NCI-H226 (cell line): Measurements from ENCODE around the gene WFIKKN2.

Experiments used
- DNase-seq: peaks from one replicate; pipeline ENCODE4 v3.0.0-alpha.2; 2015

The WFIKKN2 gene

DNA sequence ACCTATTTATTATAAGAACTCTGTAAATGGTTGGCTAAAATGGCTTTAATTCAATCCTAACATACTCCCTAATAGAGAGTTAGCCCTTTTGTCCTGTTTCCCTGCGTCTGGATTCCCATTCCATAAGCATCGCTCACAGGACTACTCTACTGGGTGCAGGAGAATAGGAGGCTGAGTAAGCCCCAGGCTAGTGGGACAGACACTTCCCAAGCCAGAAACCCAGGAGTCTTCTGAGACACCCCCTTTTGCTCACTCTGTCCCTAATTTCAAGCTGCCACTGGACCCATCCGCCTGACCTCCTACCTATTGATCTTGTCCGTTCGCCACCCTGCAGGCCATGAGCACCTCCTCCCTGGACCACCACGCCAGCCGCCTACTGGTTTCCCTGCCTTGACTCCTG, 47.5 kb downstream of the WFIKKN2 start:
- DNase-seq: peak; percentile 85

DNA sequence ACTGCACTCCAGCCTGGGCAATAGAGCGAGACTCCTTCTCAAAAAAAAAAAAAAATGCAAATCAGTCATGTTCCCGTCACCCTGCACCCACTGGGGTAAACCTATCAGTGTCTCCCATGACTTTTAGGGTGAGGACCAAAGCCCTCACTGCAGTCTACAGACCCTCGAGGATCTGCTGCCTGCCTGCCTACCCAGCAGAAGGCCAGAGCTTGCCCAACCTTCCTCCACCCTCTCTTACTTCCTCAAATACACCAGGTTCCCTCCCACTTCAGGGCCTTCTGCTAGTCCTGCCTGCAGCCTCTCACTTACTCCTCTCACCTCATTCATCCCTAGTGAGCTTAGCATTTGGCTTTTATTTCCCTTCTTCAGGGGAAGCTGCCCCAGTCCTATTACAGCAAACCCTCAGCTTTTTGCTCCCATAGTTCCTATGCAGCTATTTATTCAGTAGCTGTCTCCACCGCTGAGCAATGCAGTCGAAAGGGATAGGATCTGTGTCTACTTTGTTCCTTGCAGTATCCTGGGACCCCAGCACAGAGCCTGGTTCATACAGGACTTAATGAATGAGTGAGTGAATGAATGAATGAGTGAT, 48.6 kb downstream of the WFIKKN2 start:
- peak; percentile 74 for DNase-seq

DNA sequence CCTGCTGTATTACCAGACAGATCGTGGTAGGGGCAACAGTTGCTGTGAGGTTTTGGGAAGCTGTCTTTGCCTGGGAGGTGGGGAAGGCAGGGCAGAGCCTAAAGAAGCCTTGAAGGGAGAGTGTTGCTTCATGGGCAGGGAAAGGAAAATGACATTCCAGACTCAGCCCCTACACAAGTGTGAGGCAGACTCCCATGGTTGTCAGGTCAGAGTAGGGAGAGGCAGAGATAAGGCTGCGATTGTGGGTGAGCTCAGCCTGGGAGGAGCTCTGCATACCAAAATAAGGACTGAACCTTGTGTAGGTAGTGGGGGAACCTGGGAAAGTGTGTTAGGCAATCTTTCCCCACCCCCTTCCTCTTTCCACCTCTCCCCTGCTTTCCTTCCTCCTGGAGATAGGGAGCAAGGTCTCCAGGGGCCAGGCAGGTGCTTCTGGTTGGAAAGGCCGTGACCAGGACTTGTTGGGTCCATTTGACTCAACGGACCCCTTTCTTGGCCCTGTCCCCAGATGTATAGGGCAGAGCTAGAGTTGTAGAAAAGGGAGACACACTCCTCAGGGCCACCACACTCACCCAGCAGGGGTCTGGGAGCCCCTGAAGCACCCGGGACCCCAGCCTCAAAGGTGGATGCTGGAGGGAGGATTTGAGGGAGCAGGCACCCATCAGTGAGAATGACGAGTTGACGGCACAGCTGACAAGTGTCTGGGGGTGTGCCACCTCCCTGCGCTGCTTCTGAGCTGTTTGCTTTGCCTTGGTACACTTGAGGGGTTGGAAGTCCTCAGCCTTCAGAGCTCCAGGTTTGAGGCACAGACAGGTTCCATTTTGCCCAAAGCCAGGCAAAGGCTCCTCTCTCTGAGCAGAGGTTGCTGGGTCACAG, 49.3 kb downstream of the WFIKKN2 start:
- DNase-seq: peak; percentile 98

- no peak for DNase-seq
These were observed 52.4 kb downstream of the WFIKKN2 start for GRCh38 chr17:50887705-50888245.

GRCh38 chr17:50889528-50890118, 54.2 kb downstream of the WFIKKN2 start:
- no peak for DNase-seq

DNA sequence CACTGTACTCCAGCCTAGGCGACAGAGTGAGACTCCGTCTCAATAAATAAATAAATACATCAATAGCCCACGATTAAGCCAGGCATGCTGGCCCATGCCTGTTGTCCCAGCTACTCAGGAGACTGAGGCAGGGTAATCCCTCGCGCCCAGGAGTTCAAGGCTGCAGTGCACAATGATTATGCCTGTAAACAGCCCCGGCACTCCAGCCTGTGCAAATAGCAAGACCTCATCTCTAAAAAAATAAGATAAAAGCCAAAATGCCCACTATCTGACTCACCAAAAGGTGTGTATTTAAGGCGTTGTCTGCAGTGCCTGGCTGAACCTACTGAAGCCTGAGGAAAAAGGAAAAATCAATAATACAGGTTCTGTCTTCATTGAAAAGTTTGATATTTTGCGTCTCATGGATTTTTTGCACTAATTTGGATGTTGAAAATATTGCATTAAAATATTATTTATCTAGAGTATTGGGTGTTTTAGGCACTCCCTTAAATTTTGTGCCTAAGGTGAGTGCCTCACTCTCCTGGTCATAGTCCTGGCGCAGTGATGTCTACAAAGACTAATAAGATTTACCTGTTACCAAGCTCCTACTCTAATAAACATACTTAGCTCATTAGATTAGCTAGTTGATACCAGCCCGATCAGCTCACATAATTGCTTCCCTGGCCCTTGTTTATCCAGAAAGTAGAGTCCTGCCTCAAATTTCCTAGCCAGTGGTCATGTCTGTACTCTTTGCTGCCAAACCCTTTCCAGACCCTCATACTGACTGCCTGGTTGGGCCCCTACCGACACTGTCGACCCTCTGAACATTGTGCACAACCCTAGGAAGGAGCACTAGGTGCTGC, 55.5 kb downstream of the WFIKKN2 start:
- DNase-seq: no peak

GRCh38 chr17:50891577-50891989, 56.2 kb downstream of the WFIKKN2 start:
- DNase-seq: no peak
